ENCODE measurements around the gene SLC5A12.
A peak's percentile ranks its signal among the peaks of the same experiment; 100 is the strongest.

The SLC5A12 gene, protein sequence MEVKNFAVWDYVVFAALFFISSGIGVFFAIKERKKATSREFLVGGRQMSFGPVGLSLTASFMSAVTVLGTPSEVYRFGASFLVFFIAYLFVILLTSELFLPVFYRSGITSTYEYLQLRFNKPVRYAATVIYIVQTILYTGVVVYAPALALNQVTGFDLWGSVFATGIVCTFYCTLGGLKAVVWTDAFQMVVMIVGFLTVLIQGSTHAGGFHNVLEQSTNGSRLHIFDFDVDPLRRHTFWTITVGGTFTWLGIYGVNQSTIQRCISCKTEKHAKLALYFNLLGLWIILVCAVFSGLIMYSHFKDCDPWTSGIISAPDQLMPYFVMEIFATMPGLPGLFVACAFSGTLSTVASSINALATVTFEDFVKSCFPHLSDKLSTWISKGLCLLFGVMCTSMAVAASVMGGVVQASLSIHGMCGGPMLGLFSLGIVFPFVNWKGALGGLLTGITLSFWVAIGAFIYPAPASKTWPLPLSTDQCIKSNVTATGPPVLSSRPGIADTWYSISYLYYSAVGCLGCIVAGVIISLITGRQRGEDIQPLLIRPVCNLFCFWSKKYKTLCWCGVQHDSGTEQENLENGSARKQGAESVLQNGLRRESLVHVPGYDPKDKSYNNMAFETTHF

DNA sequence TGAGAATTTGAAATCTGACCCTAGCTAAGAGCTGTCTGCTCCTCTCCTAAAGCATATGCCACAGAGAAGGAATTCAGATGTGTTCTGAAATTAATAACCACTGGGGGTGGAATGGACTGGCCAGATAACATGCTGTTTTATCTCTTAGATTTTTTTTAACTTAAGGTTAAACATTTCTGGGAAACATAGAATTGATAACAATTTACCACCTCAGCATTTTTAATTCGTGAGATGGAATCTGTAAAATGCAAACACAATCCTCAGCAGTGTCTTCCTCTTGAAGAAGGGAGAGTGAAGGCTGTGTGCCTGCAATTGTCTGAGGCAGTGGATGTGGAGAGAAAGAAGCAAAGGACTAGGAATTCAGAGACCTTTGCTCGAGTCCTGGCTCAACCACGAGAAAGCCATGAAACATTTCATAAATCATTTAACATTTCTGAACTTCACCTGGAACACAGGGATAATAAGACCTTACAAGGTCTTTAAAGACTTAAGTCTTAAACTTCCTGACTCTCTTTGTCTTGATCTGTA is at the start of gene SLC5A12:
TSS of gene SLC5A12 (minus strand) at position 113 of the 528 bp plus-strand sequence. CDS start 346 bp downstream, outside the sequence.
- no peak for DNase-seq (ENCODE audit: low spot score)

DNA sequence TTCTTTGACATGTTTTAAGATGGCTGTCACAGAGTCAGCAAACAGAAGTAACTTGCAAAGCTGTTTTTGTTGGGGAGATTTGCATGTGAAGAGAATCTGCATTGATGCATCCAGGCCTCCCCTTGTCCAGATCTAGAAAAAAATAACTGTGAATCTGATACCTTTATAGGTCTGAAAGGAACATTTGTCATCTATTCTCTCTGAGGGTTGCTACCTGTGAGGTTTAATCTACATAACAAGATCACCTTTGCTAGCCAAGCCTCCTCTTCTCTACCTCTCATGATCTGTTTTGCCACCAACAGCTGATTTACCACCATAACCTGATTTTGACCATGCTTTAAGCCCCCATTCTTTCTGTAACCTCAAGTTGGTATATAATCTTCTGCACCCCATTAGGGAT is 47.2 kb upstream of the SLC5A12 start:
- DNase-seq (ENCODE audit: low spot score) = no peak

DNA sequence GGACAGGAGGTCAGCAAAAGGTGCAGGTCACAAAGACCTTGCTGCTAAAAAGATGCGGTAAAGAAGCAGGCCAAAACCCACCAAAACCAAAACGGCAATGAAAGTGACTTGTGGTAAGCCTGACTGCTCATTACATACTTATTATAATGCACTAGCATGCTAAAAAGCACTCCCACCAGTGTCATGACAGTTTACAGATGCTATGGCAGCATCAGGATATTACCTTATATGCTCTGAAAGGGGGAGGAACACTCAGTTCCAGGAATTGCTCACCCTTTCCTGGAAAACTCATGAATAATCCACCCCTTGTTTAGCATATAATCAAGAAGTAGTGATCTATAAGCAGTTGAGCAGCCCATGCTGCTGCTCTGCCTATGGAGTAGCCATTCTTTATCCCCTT is 45.2 kb upstream of the SLC5A12 start:
- DNase-seq (ENCODE audit: low spot score) = no peak

DNA sequence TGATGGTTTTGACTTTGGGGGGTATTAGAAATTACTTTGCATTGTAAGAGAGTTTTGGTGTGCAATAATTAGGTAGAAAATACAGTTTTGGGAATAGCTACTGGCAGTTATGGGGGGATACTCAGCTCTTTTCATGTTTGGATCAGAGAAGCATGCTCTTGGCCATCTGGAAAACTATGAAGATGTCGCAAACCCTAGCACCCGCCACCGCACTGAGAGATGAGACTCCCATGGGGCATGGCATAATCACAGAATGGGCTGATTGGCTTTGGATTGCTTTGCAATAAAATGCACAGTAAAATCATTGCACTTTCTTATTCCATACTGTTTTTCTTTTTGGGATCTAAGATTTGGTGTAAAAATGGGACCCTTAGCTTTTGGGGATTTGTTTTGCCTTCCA is 43.5 kb upstream of the SLC5A12 start:
- DNase-seq (ENCODE audit: low spot score) = no peak

DNA sequence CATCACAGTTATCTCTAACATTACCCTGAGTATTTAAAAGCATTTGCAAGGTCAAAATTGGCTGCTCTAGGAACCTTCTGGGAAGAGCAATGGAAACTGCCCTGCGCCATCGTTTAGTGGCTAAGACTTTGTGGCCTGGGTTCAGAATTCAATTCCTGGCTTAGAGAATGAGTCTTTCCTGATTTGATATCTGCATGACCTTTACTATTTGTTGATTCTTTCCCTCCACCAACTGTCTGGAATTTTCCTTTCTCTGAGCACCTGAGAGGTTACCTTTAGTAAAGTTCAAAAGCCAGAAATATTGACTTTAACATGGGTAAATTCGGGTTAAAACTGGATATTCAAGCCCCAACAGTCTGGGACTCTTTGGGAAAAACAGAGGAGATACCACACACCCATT is 43.0 kb upstream of the SLC5A12 start:
- DNase-seq (ENCODE audit: low spot score) = no peak

DNA sequence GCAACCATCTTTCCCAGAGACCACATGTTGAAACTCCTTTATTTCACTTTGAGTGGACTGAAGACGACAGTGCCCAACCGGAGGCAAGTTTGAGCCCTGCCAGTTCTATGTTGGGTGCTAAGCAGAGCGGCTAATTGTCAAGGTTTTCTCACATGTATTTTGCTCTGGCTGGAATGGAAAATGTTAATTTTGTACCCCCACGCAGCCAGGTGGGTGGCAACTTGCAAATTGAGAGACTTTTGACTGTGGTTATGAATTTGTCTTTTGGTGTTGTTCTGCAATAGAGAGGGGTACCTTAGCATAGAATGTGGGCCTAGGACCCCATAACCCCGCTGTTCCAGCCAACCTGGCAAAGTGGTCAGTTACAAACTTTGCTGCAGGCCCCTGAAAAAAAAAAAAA is 42.5 kb upstream of the SLC5A12 start:
- no peak for DNase-seq (ENCODE audit: low spot score)

DNA sequence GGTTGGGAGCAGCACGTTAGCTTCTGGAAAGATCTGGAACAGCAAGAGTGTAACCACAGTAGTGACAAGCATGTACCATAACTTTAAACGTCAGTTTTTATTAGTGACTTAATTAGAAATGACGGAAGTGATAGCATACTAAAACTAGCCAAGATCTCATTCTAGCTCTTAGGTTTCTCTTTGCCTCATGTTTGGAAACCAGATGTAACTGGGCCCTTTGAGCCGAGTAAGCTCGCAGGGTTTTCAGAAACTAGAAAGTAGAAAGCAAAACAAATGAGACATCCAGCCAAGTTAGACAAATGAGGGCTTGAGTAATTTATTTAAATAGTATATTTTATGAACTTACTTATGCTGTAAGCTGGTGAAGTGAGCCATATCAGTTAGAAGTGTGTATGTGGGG is 40.2 kb upstream of the SLC5A12 start:
- no peak for DNase-seq (ENCODE audit: low spot score)

DNA sequence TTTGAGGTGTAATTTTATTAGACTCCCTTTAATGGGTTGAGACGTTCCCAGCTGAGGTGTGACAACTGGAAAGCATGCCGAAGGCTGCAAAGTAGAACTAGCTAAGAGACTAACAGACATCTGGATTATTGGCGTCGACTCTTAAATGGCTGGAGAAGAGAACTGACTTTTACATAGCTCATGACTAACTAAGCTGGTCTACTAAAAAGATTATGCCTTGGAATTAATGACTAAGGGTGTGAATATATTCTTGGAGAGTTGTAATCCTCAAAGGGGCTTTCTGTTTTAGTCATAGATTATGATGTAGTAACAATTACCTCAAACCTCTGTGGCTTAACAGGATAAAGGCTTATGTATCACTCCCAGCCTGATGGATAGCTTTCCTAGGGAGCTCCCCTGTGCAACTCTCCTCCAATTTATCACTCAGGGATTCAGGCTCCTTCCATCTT is 39.5 kb upstream of the SLC5A12 start:
- DNase-seq (ENCODE audit: low spot score) = no peak

DNA sequence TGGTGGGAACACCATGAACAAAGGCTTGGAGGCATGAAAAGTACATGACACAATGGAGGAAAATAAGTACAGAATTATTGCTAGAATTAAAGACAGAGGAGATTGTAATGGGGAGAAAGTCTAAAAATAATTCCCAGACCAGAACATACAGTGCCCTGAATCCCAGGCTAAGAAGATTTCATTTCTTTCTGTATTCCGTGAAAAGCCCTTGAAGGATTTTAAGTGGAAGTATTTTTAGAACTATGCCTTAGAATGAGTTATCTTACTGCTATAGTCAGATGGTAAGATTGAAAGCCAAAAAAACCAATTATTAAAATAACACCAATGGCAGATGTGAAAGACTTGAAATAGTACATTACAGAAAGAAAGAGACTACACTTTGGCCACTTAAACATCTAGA is 36.1 kb upstream of the SLC5A12 start:
- DNase-seq (ENCODE audit: low spot score) = no peak

DNA sequence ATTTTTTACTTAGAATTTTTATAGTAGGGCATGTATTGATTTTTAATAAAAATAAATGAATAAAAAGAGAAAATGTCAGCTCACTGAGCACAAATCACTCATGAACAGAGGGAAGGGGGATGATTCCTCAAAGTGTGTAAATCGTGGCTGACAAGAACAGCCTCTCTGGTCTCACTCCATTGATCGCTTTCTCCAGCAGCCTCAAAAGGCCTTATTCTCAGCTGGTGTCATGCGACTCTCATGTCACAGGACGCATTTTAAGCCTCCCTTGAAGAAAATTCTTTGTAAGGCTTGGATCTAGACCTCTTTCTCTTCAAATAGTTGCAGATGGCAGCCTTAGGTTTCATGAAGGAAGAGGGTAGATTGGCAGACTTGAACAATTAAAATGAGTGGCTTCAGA is 33.9 kb upstream of the SLC5A12 start:
- no peak for DNase-seq (ENCODE audit: low spot score)

DNA sequence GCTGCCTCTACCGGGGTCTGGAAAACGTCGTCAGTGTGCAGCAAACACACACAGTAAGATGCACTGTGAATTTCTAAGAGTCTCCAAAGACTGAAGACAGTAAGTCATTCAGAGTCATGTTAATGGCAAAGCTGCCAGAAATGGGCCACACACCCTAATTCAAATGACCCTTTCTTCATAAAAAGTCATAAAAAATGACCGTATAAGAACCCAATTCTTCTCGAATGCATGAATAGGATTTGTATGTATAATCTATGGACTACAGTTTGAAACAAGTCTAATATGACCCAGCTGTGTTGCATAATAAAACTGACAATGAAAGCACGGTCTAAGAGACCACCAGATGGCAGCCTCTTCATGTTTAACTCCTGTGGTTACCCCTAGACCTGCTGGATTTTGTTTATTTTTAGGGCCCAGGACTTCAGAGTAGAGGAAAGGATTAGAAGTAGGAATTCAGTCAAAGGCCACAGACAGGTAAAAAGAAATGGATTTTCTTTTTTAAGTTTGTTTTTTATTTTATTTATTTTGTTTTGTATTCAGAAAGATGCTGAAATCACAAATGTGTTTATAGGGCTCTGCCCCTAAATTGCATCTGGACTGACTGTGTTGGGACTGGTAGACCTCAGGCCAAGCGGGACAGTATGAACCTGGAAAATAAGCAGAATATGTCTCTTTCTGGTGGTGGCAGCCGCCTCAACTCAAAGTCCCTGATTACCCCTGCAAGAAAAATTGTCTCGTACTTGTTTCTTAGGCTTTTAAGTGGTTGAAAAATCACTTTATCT is 32.1 kb upstream of the SLC5A12 start:
- DNase-seq (ENCODE audit: low spot score) = peak; percentile 60

DNA sequence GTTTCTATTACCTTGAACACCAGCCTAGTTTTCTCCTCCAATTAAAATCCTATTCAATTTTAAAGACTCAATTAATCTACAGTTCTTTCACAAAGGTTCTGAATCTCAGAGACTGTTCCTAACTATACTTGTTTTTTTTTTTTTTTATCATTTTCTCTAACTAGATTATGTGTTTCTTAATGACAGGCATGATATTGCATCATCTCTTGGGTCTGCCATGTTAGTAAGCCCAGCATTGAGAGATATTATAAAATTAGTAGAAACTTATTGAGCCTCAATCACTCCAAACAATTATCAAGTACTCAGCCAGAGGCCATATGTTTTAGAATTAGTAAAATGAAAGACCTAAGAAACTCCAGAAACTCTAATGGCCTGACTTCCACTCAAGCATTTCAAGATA is 28.1 kb upstream of the SLC5A12 start:
- DNase-seq (ENCODE audit: low spot score) = no peak

DNA sequence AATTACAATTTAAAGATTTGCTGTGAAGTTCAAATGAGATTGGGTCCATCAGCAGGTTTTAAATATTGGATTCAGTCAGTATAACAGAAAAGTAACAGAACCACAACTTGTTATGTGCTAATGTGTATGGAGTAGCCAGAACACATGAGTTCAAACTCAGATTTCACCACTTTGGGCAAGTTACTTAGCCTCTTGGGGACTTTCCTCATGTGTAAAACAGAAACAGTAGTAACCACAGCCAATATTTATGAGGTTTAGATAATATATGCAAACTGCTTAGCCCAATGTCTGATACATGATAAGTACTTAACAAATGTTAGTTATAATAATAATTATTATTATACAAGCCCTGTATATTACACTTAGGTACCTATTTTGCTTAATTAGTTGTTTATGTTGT is 21.8 kb upstream of the SLC5A12 start:
- DNase-seq (ENCODE audit: low spot score) = no peak

DNA sequence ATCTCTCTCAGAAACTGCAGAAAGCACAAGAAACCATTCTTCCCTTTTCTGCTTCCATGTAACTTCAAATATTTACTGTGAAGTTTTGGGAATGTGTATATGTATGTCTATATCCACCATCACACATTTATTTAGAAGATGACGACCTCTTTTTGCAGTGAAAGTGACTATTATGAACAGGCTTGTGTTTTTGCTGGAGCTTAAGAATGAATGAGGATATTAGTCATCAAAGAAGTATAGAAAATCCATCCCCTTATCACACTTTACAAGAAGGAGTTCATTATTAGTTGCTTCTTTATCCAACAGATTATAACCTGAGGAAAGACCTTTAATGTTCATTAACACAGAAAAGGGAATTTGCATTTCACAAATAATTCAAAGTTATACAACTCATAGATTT is 21.1 kb upstream of the SLC5A12 start:
- no peak for DNase-seq (ENCODE audit: low spot score)

DNA sequence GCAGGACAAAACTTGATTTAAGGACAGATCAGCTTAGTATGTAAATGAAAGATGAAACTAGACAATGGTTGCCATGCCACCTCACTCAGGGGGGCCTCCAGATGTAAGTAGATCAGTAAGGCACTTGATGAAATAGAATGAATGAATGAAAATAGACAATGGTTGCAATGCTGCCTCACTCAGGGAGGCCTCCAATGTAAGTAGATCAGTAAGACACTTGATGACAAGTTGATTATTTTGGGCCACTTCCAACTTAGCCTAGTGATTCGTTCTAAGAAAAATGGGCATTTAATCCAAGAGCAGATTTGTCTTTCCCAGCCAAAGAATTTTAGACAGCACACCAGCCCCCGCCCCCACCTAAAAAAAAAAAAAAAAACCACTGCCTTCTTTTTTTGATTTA is 19.2 kb upstream of the SLC5A12 start:
- no peak for DNase-seq (ENCODE audit: low spot score)

DNA sequence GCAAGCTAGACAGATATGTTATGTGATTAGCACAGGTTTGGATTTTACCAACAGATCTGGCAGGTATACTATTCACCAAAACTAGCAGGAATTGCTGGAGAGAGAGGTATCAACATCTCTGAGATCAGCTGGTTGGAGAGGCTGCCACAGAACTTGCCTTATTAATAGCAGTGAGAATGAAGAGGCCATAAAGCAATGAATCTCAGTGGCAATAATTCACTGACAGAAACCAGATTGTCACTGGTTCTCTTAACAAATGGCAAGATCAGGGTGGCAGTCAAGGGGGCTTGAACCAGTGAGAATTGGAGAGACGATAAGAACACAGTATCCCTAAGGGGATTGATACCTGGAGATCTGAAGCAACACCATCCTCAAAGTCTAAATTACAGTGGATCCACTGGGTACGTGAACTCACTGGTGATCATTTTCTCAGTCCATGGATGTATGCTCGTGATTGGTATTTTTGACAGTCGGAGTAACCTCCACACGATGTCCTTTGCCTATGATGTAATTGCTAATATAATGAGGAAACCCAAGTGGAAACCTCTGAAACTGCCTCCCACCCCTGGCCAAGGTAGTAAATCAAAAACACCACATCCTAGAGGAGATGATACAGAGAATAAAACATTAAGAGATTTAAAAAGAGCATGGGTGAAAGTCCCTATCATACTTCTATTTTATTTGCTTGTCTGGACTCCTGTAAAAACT is 17.7 kb upstream of the SLC5A12 start:
- DNase-seq (ENCODE audit: low spot score) = no peak

DNA sequence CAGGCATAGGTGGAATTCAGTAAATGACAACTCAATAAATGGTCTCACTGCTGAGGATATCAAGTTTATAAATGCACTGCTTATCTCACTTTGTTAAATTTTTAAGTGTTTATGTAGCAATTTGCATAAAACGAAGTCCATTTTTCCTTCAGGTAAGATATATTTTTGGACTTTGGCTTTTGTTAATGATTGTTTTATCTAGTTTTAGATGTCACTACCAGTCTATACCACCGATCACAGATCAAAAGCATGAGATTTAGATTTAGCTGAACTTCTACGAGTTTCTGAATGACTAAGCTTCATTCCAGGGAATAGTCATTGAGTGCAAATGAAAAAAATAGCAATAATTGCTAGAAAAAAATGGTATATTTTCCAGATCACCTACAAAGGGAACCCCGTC is 12.8 kb upstream of the SLC5A12 start:
- DNase-seq (ENCODE audit: low spot score) = no peak

DNA sequence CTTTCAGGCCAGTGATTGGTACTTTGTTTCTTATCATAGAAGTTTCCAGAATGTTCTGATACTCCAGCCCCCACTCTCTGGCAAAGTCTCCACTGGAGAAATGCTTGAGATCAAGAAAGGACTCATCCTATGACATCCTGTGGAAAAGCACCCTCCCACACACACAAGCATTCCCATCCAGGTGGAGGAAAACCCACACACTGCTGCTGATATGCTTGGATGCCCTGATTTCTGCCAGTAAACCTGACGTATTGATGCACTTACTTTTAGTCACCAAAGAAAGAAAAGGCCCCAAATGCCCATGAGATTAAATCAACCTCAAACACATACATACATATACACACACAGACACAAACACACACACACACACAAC is 9.2 kb upstream of the SLC5A12 start:
- DNase-seq (ENCODE audit: low spot score) = no peak

DNA sequence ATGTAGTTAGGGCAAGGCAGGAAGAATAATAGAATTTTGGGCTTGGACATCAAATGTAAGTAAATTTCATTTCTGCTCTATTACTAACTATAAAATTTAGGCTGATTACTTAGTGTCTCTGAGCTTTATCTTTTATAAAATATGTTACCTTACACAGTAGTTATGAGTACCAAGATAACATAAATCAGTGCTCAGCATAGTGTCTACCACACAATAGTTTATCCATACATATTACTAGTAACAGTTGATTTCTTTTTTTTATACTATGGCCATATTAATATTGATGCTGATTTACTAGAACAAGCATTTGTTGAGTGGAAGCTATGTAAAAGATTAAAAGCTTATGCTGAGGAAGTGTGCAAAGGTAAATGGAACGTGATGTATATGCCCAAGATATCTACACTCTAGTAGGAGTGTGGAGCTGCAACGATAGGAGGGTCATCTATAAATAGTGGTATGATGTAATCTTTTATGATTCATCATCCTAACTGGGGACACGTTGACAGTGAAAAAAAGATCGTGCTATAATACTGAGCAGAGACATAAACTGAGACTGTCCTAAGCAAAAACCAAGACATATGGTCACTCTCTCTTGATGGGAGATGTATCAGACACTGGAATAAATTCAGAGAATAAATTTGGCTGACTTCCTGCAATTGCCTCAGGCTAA is 8.7 kb upstream of the SLC5A12 start:
- DNase-seq (ENCODE audit: low spot score) = peak; percentile 18

DNA sequence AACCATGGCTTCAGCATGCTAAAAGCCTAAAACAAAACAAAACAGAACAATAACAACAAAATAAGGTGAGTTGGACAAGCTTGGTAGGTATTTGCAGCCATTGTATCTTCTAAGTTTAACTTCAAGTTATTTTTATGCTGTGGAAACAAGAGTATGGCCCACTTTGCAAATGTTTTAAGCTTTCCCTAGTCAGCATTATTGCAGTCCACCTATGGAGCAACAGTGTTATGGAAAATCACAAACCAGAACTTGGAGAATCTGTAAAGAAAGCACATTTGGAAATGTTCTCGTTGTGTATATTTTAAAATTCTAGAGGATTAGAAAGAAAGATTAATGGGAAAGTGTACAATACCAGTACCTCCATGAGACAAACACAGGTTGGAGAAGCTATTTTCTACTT is 7.4 kb upstream of the SLC5A12 start:
- DNase-seq (ENCODE audit: low spot score) = no peak

DNA sequence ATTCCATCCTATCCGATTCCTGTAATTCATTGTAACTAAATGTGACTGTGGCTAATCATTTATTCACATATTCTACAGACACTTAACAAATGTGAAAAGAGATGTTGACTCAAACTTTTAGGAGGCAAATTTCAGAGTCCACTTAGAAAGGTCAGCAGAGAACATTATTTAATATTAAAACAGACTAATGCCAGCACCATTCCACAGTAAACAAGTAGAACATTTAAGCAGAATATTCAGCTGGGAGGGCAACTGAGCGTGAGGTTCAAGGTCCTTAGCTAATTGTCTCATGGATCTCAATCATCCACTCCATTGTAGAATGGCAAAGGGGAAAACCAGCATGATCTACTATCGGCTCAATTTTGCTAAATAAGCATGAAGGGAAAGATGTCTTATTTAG is 5.1 kb upstream of the SLC5A12 start:
- DNase-seq (ENCODE audit: low spot score) = no peak

DNA sequence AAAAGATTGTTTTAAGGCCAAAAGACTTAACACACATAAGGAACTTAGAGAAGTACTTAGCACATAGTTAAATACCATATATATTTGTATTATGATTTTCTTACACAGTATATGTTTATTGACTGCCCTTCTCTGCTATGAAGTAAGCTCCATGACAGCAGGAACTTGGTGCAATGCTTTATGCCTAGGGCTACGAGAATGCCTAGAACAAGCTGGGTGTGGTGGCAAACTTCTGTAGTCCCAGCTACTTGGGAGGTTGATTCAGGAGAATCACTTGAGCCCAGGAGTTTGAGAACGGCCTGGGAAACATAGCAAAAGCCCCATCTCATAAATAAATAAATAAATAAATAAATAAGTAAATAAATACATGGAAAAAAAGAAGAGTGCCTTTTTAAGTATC is 1.9 kb downstream of the SLC5A12 start:
- no peak for DNase-seq (ENCODE audit: low spot score)

Data from SW480 (cell line).